Glutamatergic neuron (in vitro differentiated cells): ENCODE measurements around the gene WIPF1. TPM values are rescaled to one million over a fixed set of nuclear protein-coding genes. Genes with fewer than 3 reads are reported as not detected.

Experiments
- DNase-seq: peaks from one replicate; pipeline ENCODE4 v3.0.0; 2022
- H3K27ac Mint-ChIP-seq: one replicate; pipeline ENCODE4 v1.8.0; 2020; ENCODE audit warnings: mild to moderate bottlenecking, mixed read lengths, inconsistent platforms; ENCODE audit not compliant: unreplicated experiment
- H3K27me3 Mint-ChIP-seq: one replicate; pipeline ENCODE4 v1.8.0; 2020; ENCODE audit warnings: mild to moderate bottlenecking, moderate library complexity, mixed read lengths, inconsistent platforms; ENCODE audit not compliant: unreplicated experiment
- H3K36me3 Mint-ChIP-seq: one replicate; pipeline ENCODE4 v1.8.0; 2020; ENCODE audit warnings: mild to moderate bottlenecking, mixed read lengths, inconsistent platforms; ENCODE audit not compliant: unreplicated experiment
- H3K4me1 Mint-ChIP-seq: one replicate; pipeline ENCODE4 v1.8.0; 2020; ENCODE audit warnings: mild to moderate bottlenecking, low read depth, mixed read lengths, inconsistent platforms; ENCODE audit not compliant: unreplicated experiment
- H3K4me3 Mint-ChIP-seq: one replicate; pipeline ENCODE4 v1.8.0; 2020; ENCODE audit warnings: mild to moderate bottlenecking, mixed read lengths, inconsistent platforms; ENCODE audit not compliant: unreplicated experiment
- H3K9me3 Mint-ChIP-seq: one replicate; pipeline ENCODE4 v1.8.0; 2020; ENCODE audit warnings: mild to moderate bottlenecking, moderate library complexity, mixed read lengths, inconsistent platforms; ENCODE audit not compliant: unreplicated experiment
- total RNA-seq: library from RNA; stranded (reverse); fragmentation: NEBNext Ultra II Directional; extraction: Animal tissue kit (Norgen Biotek cat#: 25700); gene quantifications from one replicate; pipeline ENCODE4 v1.2.1, GENCODE V29; 2021; ENCODE audit not compliant: unreplicated experiment
- TF ChIP-seq, protein P1 (sequence below): fragments of 200-600 bp; sonication (generic); IDR thresholded peaks from one replicate; pipeline ENCODE4 v1.5.0; 2021; ENCODE audit not compliant: partially characterized antibody, unreplicated experiment

WIPF1 gene
- total RNA-seq, 1 donor from 2014 or later, result 15.5 TPM

DNA sequence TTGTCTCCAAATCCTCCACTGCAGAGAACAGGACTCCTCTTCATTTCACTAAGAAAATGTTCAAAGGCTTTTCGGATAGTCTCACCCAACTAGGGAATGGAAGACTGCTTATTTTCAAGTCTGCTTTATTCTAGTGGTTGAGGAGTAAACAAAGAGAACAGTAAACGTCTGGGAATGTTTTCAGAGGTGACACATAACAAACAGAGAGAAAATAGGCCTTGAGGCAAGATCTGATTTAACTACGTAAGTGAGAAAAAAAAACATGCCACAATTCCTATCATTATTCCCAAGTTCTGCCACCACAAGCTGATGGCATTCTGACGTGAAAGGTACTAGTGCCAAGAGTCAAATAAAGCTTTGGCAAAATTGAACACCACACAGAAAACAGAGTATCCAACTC, 16.7 kb upstream of the WIPF1 start:
- TF ChIP-seq, protein P1, sequence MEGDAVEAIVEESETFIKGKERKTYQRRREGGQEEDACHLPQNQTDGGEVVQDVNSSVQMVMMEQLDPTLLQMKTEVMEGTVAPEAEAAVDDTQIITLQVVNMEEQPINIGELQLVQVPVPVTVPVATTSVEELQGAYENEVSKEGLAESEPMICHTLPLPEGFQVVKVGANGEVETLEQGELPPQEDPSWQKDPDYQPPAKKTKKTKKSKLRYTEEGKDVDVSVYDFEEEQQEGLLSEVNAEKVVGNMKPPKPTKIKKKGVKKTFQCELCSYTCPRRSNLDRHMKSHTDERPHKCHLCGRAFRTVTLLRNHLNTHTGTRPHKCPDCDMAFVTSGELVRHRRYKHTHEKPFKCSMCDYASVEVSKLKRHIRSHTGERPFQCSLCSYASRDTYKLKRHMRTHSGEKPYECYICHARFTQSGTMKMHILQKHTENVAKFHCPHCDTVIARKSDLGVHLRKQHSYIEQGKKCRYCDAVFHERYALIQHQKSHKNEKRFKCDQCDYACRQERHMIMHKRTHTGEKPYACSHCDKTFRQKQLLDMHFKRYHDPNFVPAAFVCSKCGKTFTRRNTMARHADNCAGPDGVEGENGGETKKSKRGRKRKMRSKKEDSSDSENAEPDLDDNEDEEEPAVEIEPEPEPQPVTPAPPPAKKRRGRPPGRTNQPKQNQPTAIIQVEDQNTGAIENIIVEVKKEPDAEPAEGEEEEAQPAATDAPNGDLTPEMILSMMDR, result no peak
- DNase-seq, result no peak
- H3K9me3 Mint-ChIP-seq, result no peaks in the 10 kb centered on the region
- H3K4me3 Mint-ChIP-seq, result no peak overlapping the region
- no peaks in the 10 kb centered on the region for H3K4me1 Mint-ChIP-seq
- no peak overlapping the region for H3K27ac Mint-ChIP-seq
- no peaks in the 10 kb centered on the region for H3K27me3 Mint-ChIP-seq
- peaks cover 5% of the 10 kb centered on the region for H3K36me3 Mint-ChIP-seq

DNA sequence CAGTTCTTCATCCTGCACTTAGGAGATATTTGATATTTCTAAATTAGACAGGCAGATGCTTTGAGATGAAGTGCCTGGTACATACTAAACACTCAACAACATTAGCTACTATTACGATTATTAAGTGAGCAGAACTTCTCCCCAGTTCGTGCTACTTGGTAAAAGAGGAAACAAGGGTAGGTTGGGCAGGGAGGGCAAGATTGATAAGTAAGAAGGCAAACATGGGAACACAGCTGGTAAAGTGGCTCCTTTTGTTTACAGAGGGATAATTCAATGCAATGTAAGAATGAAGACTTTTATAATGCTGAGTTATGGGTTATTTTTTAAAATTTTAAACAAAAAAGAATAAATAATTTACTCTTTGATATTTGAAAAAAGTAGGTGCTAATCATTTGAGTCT, 15.9 kb upstream of the WIPF1 start:
- TF ChIP-seq, protein P1, result no peak
- no peak overlapping the region for H3K27ac Mint-ChIP-seq
- H3K4me3 Mint-ChIP-seq, result no peak overlapping the region
- DNase-seq, result no peak
- H3K4me1 Mint-ChIP-seq, result no peaks in the 10 kb centered on the region
- H3K27me3 Mint-ChIP-seq, result no peaks in the 10 kb centered on the region
- no peaks in the 10 kb centered on the region for H3K9me3 Mint-ChIP-seq
- H3K36me3 Mint-ChIP-seq, result peaks cover 5% of the 10 kb centered on the region

DNA sequence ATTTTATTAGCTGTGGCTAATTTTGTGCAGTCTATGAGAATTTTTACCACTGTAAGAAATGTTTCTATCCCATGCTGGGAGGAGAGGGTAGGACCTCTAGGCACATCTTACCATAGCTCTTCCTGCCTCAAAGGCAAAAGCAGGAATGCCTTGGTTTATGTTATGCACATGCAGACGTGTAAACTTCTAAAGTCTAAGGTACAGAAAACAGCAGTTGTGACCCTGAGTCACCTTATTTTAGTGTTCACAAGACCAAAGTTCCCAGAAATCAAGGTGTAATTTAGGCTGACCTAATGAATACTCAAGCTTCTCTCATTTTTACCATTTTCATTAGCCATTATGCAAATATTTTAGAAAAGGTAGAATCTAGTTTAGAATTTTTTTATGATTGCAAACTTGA, 15.4 kb upstream of the WIPF1 start:
- Mint-ChIP-seq H3K4me3 (no peak overlapping the region), H3K36me3 (peaks cover 5% of the 10 kb centered on the region), H3K27me3 (no peaks in the 10 kb centered on the region), H3K27ac (no peak overlapping the region), H3K4me1 (no peaks in the 10 kb centered on the region), H3K9me3 (no peaks in the 10 kb centered on the region)
- no peak for DNase-seq
- TF ChIP-seq, protein P1, result no peak

DNA sequence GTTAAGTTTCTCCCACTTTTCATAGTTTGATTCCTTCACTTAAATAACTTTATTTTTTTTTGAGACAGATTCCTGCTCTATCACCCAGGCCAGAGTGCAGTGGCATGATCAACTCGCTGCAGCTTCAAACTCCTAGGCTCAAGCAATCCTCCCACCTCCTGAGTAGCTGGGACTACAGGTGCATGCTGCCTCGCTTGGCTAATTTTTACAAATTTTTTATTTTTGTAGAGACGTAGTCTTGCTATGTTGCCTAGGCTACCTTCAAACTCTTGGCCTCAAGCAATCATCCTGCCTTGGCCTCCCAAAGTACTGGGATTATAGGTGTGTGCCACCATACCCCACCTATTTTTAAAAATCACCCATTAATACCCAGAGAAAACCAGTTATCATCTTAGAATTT, 14.2 kb upstream of the WIPF1 start:
- Mint-ChIP-seq H3K36me3 (peaks cover 9% of the 10 kb centered on the region), H3K4me3 (no peak overlapping the region), H3K27ac (no peak overlapping the region), H3K4me1 (no peaks in the 10 kb centered on the region), H3K27me3 (no peaks in the 10 kb centered on the region), H3K9me3 (no peaks in the 10 kb centered on the region)
- no peak for DNase-seq
- TF ChIP-seq, protein P1, result no peak

DNA sequence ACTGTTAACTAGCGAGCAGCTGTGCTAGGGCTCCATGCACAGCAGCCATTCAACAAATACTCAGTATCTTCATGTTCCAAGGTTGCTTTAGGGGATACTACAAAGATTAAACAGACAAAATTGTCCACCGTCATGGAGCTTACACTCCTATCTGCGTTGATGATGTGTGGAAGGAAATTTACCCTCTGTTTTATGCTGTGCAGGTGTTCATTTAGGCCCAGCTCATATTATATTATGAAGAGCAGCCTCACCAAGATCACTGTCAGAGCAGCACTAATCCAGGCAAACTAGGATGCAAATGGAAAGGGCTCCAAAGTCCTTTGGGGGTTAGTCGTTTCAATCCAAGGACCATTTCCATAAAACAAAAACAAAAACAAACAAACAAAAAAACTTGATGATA, 13.4 kb upstream of the WIPF1 start:
- Mint-ChIP-seq H3K4me1 (peaks cover 3% of the 10 kb centered on the region), H3K27ac (no peak overlapping the region), H3K36me3 (peaks cover 9% of the 10 kb centered on the region), H3K9me3 (no peaks in the 10 kb centered on the region), H3K4me3 (no peak overlapping the region), H3K27me3 (no peaks in the 10 kb centered on the region)
- TF ChIP-seq, protein P1, result no peak
- DNase-seq, result no peak
